Measurements from ENCODE around the gene FAM124B. TPM values are rescaled to one million over a fixed set of nuclear protein-coding genes. Genes with fewer than 3 reads are reported as not detected.

FAM124B gene
- total and polyA plus RNA-seq, 2 of the 8 experiments (the other 6 are each of a cell fraction or from before 2014, with no cell fraction given): 2.1 to 2.6 TPM

DNA sequence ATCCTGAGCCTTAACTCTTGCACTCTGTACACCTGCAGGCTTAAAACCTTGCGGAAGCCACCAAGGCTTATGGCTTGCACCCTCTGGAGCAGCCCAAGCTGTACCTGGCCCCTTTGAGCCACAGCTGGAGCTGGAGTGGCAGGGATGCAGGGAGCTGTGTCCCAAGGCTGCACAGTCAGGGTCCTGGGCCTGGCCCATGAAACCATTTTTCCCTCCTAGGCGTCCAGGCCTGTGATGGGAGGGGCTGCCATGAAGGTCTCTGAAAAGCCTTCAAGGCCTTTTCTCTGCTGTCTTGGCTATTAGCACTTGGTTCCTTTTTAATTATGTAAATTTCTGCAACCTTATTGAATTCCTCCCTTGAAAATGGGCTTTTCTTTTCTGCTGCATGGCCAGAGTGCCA lies 56.4 kb downstream of the FAM124B start:
- H2AFZ ChIP-seq (ENCODE audit: low read length): no peak overlapping the region
- no peak overlapping the region for H2BK120ac ChIP-seq (replicated peaks; ENCODE audit: low read depth, low read length)
- H3K79me1 ChIP-seq (ENCODE audit: low read depth, low read length): no peaks in the 10 kb centered on the region
- no peak overlapping the region for H2BK20ac ChIP-seq (ENCODE audit: low read length)
- POLR2A ChIA-PET (ENCODE audit: partially characterized antibody): no interaction called here
- no peak overlapping the region for H3K4me3 ChIP-seq (ENCODE audit: extremely low read depth in 1 of 4, insufficient read depth in 2 of 4, low read depth in 3 of 4, low read length in 4 of 4)
- H3K79me2 ChIP-seq (ENCODE audit: control insufficient read depth in 1 of 2, insufficient read depth in 2 of 2, low read length in 2 of 2): no peaks in the 10 kb centered on the region
- no peaks in the 10 kb centered on the region for H3K23me2 ChIP-seq (ENCODE audit: low read depth, low read length)
- H3K27ac ChIP-seq (ENCODE audit: low read depth, low read length): no peak overlapping the region
- no peak overlapping the region for H4K8ac ChIP-seq (ENCODE audit: extremely low read depth, insufficient read depth, low read length)
- no peak overlapping the region for H2BK5ac ChIP-seq (ENCODE audit: low read depth, low read length)
- FAIRE-seq (no peak), DNase-seq (ENCODE audit: low read depth in 1 of 2, low spot score in 2 of 2) (no peak)
- H3K18ac ChIP-seq (ENCODE audit: extremely low read depth, low read length): no peak overlapping the region
- no peak overlapping the region for H3K14ac ChIP-seq (ENCODE audit: insufficient read length)
- no peak overlapping the region for H3K4me2 ChIP-seq (ENCODE audit: insufficient read depth in 1 of 2, low read depth in 2 of 2, low read length in 2 of 2)
- H2BK12ac ChIP-seq (ENCODE audit: low read depth, low read length): no peak overlapping the region
- H3K27me3 ChIP-seq (replicated peaks in 1 of 4; ENCODE audit: control insufficient read depth in 3 of 4, extremely low read depth in 1 of 4, insufficient read depth in 3 of 4, low read length in 3 of 4): no peaks in the 10 kb centered on the region
- CTCF ChIA-PET (ENCODE audit: partially characterized antibody): interaction anchor here (1.4 kb wide), 1 partner anchor 13 kb away, joined by 7 read pairs; no protein-coding TSS in a partner anchor
- H2AK5ac ChIP-seq (ENCODE audit: low read depth, low read length): no peak overlapping the region
- WGBS, 2 experiments (ENCODE audit: extremely low coverage in 1 of 2, insufficient coverage in 1 of 2, insufficient read length in 1 of 2, insufficient replicate concordance in 2 of 2, low coverage in 1 of 2, low lambda C conversion rate in 2 of 2, missing lambda C conversion rate in 1 of 2): 79% methylated on average over 2 of the region's 2 CpGs; no CpG with 5 or more reads in 1 of the 2 experiments
- no peak overlapping the region for H3K4ac ChIP-seq (replicated peaks; ENCODE audit: insufficient read length, low read depth, low read length)
- peaks cover 8 to 12% of the 10 kb centered on the region in 2 experiments; a peak in 2 of 4 replicates for H3K9me3 ChIP-seq (ENCODE audit: insufficient read depth in 2 of 2, low read depth in 1 of 2, low read length in 1 of 2)
- no peak overlapping the region for H3K23ac ChIP-seq (ENCODE audit: insufficient read length)
- H2BK15ac ChIP-seq (ENCODE audit: low read length): no peak overlapping the region
- H3K56ac ChIP-seq (replicated peaks; ENCODE audit: insufficient read length, low read depth, low read length): no peak overlapping the region
- H3K9ac ChIP-seq (replicated peaks in 1 of 4; ENCODE audit: extremely low read depth in 1 of 4, low read depth in 3 of 4, low read length in 3 of 4): no peak overlapping the region
- H4K20me1 ChIP-seq (replicated peaks in 1 of 2; ENCODE audit: control insufficient read depth in 1 of 2, insufficient read depth in 2 of 2, low read length in 2 of 2): no peaks in the 10 kb centered on the region
- H4K91ac ChIP-seq (replicated peaks; ENCODE audit: insufficient read length, low read length): no peak overlapping the region
- H3K4me1 ChIP-seq (replicated peaks in 1 of 4; ENCODE audit: control insufficient read depth in 3 of 4, insufficient read depth in 4 of 4, low read length in 3 of 4): no peaks in the 10 kb centered on the region
- no peak overlapping the region for H4K5ac ChIP-seq (ENCODE audit: insufficient read length, low read depth, low read length)
- H3K36me3 ChIP-seq (ENCODE audit: control insufficient read depth in 2 of 4, insufficient read depth in 4 of 4, low read length in 3 of 4): peaks cover 0 to 2% (median 0%) of the 10 kb centered on the region in 4 experiments; a peak in 1 of 8 replicates
- TF ChIP-seq SAP30 (IDR thresholded peaks at IDR 0.05; ENCODE audit: insufficient read depth, insufficient replicate concordance, low read length): no peak
- no peak for TF ChIP-seq TCF12 (IDR thresholded peaks at IDR 0.05; ENCODE audit: low read depth, low read length)
- TF ChIP-seq FOSL1 (IDR thresholded peaks at IDR 0.05; ENCODE audit: insufficient read depth, low read depth, low read length): no peak
- no peak for TF ChIP-seq HDAC6 (IDR thresholded peaks at IDR 0.05; ENCODE audit: low read depth, low read length)
- no peak for TF ChIP-seq SIN3A (conservative IDR thresholded peaks at IDR 0.05 in 1 of 2, IDR thresholded peaks at IDR 0.05 in 1 of 2; ENCODE audit: low read depth in 1 of 2, low read length in 2 of 2)
- TF ChIP-seq SP2 (IDR thresholded peaks at IDR 0.05; ENCODE audit: low read length): no peak
- no peak for TF ChIP-seq RAD21 (IDR thresholded peaks at IDR 0.05 in 1 of 2, conservative IDR thresholded peaks at IDR 0.05 in 1 of 2; ENCODE audit: low read depth in 2 of 2, low read length in 2 of 2)

All from H1 (cell line).